A549 (cell line): ENCODE results near the gene NLRC5. TPM values are rescaled to one million over a fixed set of nuclear protein-coding genes. Genes with fewer than 3 reads are reported as not detected.

Experiments used
- ATAC-seq, 2 experiments: fragments of 200-7000 bp in 1 of 2; fragments of >200 bp in 1 of 2; cut with Nextera tagmentation in 1 of 2; cut with Tn5 transposase in 1 of 2; 3 replicates each; pipeline versions ENCODE4 v1.8.0 to v1.9.1; 2018 to 2020; ENCODE audit warnings: mild to moderate bottlenecking in 1 of 2, moderate library complexity in 1 of 2
- CTCF ChIA-PET: fragments of 300-600 bp; sonication (Branson Sonifier 250); formaldehyde crosslinking; extraction: SDS; loops from one replicate; lab custom pipeline; 2021; ENCODE audit warnings: antibody characterized with exemption, inconsistent platforms; lab: Yijun Ruan, JAX
- POLR2A ChIA-PET: fragments of 350-600 bp; formaldehyde crosslinking; extraction: SDS; loops from one replicate; lab custom pipeline; 2021; ENCODE audit warnings: antibody characterized with exemption, inconsistent platforms; lab: Yijun Ruan, JAX
- DNase-seq, 2 experiments: peaks; one replicate each; pipeline versions ENCODE4 v3.0.0 to v3.0.0-alpha.2; 2011 to 2016; ENCODE audit warnings: low read depth in 1 of 2, low spot score in 1 of 2
- FAIRE-seq: peaks from 2 replicates; lab custom pipeline; 2011; peaks lifted over from hg19 to GRCh38; lab: Jason Lieb, UNC
- H3K27ac ChIP-seq, 2 experiments: fragments of >200 bp; sonication (Bioruptor Twin); formaldehyde crosslinking; 3 replicates each; pipeline ENCODE4 v1.5.1; 2016 to 2017
- H3K4me1 ChIP-seq: fragments of >200 bp; sonication (Bioruptor Twin); formaldehyde crosslinking; 3 replicates; pipeline ENCODE4 v1.6.1; 2016
- H3K4me2 ChIP-seq: fragments of >200 bp; sonication (Bioruptor Twin); formaldehyde crosslinking; 3 replicates; pipeline ENCODE4 v1.6.1; 2016
- H3K4me3 ChIP-seq: fragments of >200 bp; sonication (Bioruptor Twin); formaldehyde crosslinking; 3 replicates; pipeline ENCODE4 v1.5.1; 2016
- H3K9me3 ChIP-seq: fragments of >200 bp; sonication (Bioruptor Twin); formaldehyde crosslinking; 3 replicates; pipeline ENCODE4 v1.6.1; 2016
- ATOH8 ChIP-seq: fragments of 250-450 bp; sonication (Bioruptor Pico); IDR thresholded peaks from 2 replicates; pipeline ENCODE4 v1.5.0; 2020; ENCODE audit warnings: low read depth, mild to moderate bottlenecking, moderate library complexity
- BHLHE40 ChIP-seq: IDR thresholded peaks from 2 replicates; pipeline ENCODE4 v1.6.1; 2012; ENCODE audit warnings: low read depth, low read length, inconsistent platforms
- EHF ChIP-seq: fragments of 250-450 bp; sonication (Bioruptor Pico); IDR thresholded peaks from 2 replicates; pipeline ENCODE4 v1.5.0; 2020; ENCODE audit warnings: mild to moderate bottlenecking
- EHMT2 ChIP-seq: fragments of 200-600 bp; sonication (generic); IDR thresholded peaks from 2 replicates; pipeline ENCODE4 v1.6.1; 2016; ENCODE audit warnings: antibody characterized with exemption, low read depth, mild to moderate bottlenecking, moderate library complexity
- EP300 ChIP-seq, 2 experiments: fragments of >200 bp; sonication (Bioruptor Twin); formaldehyde crosslinking; IDR thresholded peaks; 2 replicates in 1 of 2; 3 replicates in 1 of 2; pipeline ENCODE4 v1.6.1; 2016 to 2017
- ESRRA ChIP-seq: fragments of 150-350 bp; IDR thresholded peaks from 2 replicates; pipeline ENCODE4 v1.6.1; 2014; ENCODE audit warnings: mild to moderate bottlenecking, low read length, borderline replicate concordance
- FOXS1 ChIP-seq: fragments of 250-450 bp; sonication (Bioruptor Pico); IDR thresholded peaks from 2 replicates; pipeline ENCODE4 v1.5.0; 2020; ENCODE audit warnings: mild to moderate bottlenecking, moderate library complexity
- JUN ChIP-seq, 2 experiments: fragments of >200 bp; sonication (Bioruptor Twin); formaldehyde crosslinking; IDR thresholded peaks; 2 replicates in 1 of 2; 3 replicates in 1 of 2; pipeline ENCODE4 v1.6.1; 2016 to 2017
- JUNB ChIP-seq: fragments of >200 bp; sonication (Bioruptor Twin); formaldehyde crosslinking; IDR thresholded peaks from 2 replicates; pipeline ENCODE4 v1.6.1; 2016
- MAFK ChIP-seq: fragments of 450-650 bp; IDR thresholded peaks from 2 replicates; pipeline ENCODE4 v1.6.1; 2014; ENCODE audit not compliant: partially characterized antibody
- MAX ChIP-seq: IDR thresholded peaks from 2 replicates; pipeline ENCODE4 v1.6.1; 2012
- MAZ ChIP-seq: fragments of 150-350 bp; IDR thresholded peaks from 2 replicates; pipeline ENCODE4 v1.6.1; 2014; ENCODE audit warnings: antibody characterized with exemption, low read depth, low read length, borderline replicate concordance
- MYC ChIP-seq: IDR thresholded peaks from 2 replicates; pipeline ENCODE4 v1.6.1; 2012; ENCODE audit warnings: mild to moderate bottlenecking, inconsistent platforms, low read length, improper control_type of control experiment, borderline replicate concordance
- NFE2L2 ChIP-seq: fragments of 150-350 bp; conservative IDR thresholded peaks from 2 replicates; pipeline ENCODE4 v1.6.1; 2014; ENCODE audit warnings: low read length
- NPAS2 ChIP-seq: fragments of 250-450 bp; sonication (Bioruptor Pico); IDR thresholded peaks from 2 replicates; pipeline ENCODE4 v1.8.0; 2022; ENCODE audit warnings: mild to moderate bottlenecking, moderate library complexity, borderline replicate concordance
- POLR2A ChIP-seq: IDR thresholded peaks from 2 replicates; pipeline ENCODE4 v1.6.1; 2012; ENCODE audit warnings: mild to moderate bottlenecking, low read length
- RARB ChIP-seq: fragments of 250-450 bp; sonication (Bioruptor Pico); IDR thresholded peaks from 2 replicates; pipeline ENCODE4 v1.8.0; 2021; ENCODE audit warnings: mild to moderate bottlenecking, moderate library complexity
- RCOR1 ChIP-seq: fragments of 150-350 bp; IDR thresholded peaks from 2 replicates; pipeline ENCODE4 v1.6.1; 2014; ENCODE audit warnings: antibody characterized with exemption, low read length, low read depth
- SREBF2 ChIP-seq: fragments of 450-650 bp; IDR thresholded peaks from 2 replicates; pipeline ENCODE4 v1.6.1; 2014; ENCODE audit warnings: mild to moderate bottlenecking, moderate library complexity
- USF2 ChIP-seq: fragments of 450-650 bp; IDR thresholded peaks from 2 replicates; pipeline ENCODE4 v1.6.1; 2014; ENCODE audit warnings: antibody characterized with exemption
- WGBS: methylation state at CpG from one replicate; pipeline ENCODE4 v1.1.6; 2017; ENCODE audit errors: missing lambda C conversion rate; 5-methylcytosine and 5-hydroxymethylcytosine counted together
- polyA plus RNA-seq, 4 experiments: library from polyadenylated mRNA; depleted of rRNA in 3 of 4; stranded (reverse); fragments of >200 nt; fragmentation: RNase III in 1 of 4; extraction: RNeasy Plus Mini Kit Qiagen cat#74134 plus additional on column Dnase treatment in 1 of 4; gene quantifications; 2 replicates in 3 of 4; 3 replicates in 1 of 4; pipeline ENCODE4 v1.2.3, GENCODE V29; 2011 to 2017
- TF ChIP-seq, protein P1 (sequence below): IDR thresholded peaks from 2 replicates; pipeline ENCODE4 v1.6.1; 2012; ENCODE audit warnings: low read depth, borderline replicate concordance
- TF ChIP-seq, protein P2 (sequence below): fragments of 200-600 bp; sonication (generic); IDR thresholded peaks from 2 replicates; pipeline ENCODE4 v1.6.1; 2016; ENCODE audit warnings: antibody characterized with exemption, mild to moderate bottlenecking, moderate library complexity

The NLRC5 gene
- polyA plus RNA-seq, 2 of the 4 experiments (the other 2 are of a cell fraction): 2.5 to 3.6 TPM

GRCh38 chr16:57102888-57103851 is 113.8 kb downstream of the NLRC5 start:
- H3K9me3 ChIP-seq: no peaks in the 10 kb centered on the region
- H3K27ac ChIP-seq: no peak overlapping the region
- no peak for DNase-seq
- H3K4me2 ChIP-seq: no peak overlapping the region
- POLR2A ChIA-PET: no interaction called here
- no peak for FAIRE-seq
- no peak overlapping the region for H3K4me3 ChIP-seq
- CTCF ChIA-PET: interaction anchor here (4.9 to 8.4 kb wide), 2 partner anchors 10 to 19 kb away, joined by 26 to 72 read pairs; partner anchors contain the start of gene CPNE2
- 90% methylated on average over 16 of the region's 16 CpGs for WGBS
- ATAC-seq: no peak
- peaks cover 42% of the 10 kb centered on the region for H3K4me1 ChIP-seq
- no peak for TF ChIP-seq EHMT2
- TF ChIP-seq MAFK: no peak
- TF ChIP-seq EP300 (IDR thresholded peaks at IDR 0.05): no peak
- no peak for TF ChIP-seq SREBF2
- no peak for TF ChIP-seq RARB (CRISPR knock-in tag)
- TF ChIP-seq, protein P1, sequence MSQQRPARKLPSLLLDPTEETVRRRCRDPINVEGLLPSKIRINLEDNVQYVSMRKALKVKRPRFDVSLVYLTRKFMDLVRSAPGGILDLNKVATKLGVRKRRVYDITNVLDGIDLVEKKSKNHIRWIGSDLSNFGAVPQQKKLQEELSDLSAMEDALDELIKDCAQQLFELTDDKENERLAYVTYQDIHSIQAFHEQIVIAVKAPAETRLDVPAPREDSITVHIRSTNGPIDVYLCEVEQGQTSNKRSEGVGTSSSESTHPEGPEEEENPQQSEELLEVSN: no peak
- no peak for TF ChIP-seq NFE2L2
- no peak for TF ChIP-seq JUN (IDR thresholded peaks at IDR 0.05)
- no peak for TF ChIP-seq MAX
- TF ChIP-seq ESRRA: no peak
- no peak for TF ChIP-seq ATOH8
- no peak for TF ChIP-seq MYC

DNA sequence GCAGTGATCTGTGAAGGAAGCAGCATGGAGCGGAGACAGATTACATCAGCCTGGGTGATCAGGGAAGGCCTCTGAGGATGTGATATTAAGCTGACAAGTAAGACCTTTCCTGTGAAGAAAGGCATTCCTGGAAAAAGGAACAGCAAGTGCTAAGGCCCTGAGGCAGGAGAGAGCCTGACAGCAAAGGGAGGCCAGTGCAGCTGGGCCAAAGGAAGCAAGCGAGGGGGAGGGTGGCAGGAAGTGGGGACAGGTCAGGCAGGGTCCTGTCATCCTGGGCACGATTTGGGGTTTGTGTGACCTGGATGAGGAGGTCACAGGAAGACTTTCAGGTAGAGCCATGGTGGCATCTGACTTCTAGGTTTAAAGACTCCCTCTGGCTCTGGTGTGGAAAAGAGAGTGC is 115.3 kb downstream of the NLRC5 start:
- POLR2A ChIA-PET: interaction anchor here (0.8 kb wide), 1 partner anchor 12 kb away, joined by 3 read pairs; the partner anchor contains the start of gene CPNE2
- no peak for FAIRE-seq

DNA sequence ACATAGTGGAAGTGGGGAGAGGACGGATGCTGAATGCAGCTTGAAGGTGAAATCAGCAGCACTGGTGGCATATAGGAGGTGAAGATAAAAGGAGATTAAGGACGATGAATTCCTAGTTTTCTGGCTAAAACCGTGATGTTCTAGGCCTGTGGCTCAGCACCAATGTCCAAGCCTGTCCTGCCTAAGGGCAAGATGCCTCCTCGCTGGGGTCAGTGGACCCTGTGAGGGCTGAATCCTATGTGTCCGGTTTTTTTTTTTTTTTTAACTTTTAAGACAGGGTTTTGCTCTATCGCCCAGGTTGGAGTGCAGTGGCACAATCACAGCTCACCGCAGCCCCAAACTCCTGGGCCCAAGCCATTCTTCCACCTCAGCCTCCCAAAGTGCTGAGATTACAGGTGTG is 115.8 kb downstream of the NLRC5 start:
- WGBS: 95% methylated on average over 7 of the region's 7 CpGs
- Histone ChIP-seq H3K4me3 (no peak overlapping the region), H3K9me3 (no peaks in the 10 kb centered on the region), H3K27ac (peak overlapping the region in 1 of 2 experiments; percentile 73; a peak in 3 of 6 replicates), H3K4me2 (0 out of 3 replicates have a peak overlapping the region, but pooled peaks have one; percentile 12), H3K4me1 (peaks cover 32% of the 10 kb centered on the region)
- FAIRE-seq (no peak), ATAC-seq (no peak), DNase-seq (no peak)
- CTCF ChIA-PET: interaction anchor here (1.0 to 8.4 kb wide), 4 partner anchors 12 to 312 kb away, joined by 4 to 72 read pairs (median 6); partner anchors contain the start of gene CPNE2
- POLR2A ChIA-PET: interaction anchor here (0.8 kb wide), 1 partner anchor 13 kb away, joined by 3 read pairs; the partner anchor contains the start of gene CPNE2
- TF ChIP-seq FOXS1 (CRISPR knock-in tag) (no peak), NFE2L2 (no peak), JUNB (no peak), USF2 (no peak), JUN (IDR thresholded peaks at IDR 0.05) (no peak), POLR2A (no peak), EHMT2 (no peak), BHLHE40 (no peak), MAZ (no peak), RCOR1 (no peak), NPAS2 (CRISPR knock-in tag) (no peak), EHF (no peak)
- TF ChIP-seq, protein P2, sequence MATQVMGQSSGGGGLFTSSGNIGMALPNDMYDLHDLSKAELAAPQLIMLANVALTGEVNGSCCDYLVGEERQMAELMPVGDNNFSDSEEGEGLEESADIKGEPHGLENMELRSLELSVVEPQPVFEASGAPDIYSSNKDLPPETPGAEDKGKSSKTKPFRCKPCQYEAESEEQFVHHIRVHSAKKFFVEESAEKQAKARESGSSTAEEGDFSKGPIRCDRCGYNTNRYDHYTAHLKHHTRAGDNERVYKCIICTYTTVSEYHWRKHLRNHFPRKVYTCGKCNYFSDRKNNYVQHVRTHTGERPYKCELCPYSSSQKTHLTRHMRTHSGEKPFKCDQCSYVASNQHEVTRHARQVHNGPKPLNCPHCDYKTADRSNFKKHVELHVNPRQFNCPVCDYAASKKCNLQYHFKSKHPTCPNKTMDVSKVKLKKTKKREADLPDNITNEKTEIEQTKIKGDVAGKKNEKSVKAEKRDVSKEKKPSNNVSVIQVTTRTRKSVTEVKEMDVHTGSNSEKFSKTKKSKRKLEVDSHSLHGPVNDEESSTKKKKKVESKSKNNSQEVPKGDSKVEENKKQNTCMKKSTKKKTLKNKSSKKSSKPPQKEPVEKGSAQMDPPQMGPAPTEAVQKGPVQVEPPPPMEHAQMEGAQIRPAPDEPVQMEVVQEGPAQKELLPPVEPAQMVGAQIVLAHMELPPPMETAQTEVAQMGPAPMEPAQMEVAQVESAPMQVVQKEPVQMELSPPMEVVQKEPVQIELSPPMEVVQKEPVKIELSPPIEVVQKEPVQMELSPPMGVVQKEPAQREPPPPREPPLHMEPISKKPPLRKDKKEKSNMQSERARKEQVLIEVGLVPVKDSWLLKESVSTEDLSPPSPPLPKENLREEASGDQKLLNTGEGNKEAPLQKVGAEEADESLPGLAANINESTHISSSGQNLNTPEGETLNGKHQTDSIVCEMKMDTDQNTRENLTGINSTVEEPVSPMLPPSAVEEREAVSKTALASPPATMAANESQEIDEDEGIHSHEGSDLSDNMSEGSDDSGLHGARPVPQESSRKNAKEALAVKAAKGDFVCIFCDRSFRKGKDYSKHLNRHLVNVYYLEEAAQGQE: no peak
- TF ChIP-seq, protein P1: no peak

More for the DNA sequence above, 115.3 kb downstream of the NLRC5 start:
- DNase-seq (no peak), ATAC-seq (no peak)
- CTCF ChIA-PET: interaction anchor here (1.0 to 8.4 kb wide), 4 partner anchors 12 to 312 kb away, joined by 4 to 72 read pairs (median 6); partner anchors contain the start of gene CPNE2
- TF ChIP-seq RCOR1 (no peak), ESRRA (no peak), MAX (no peak)
- Histone ChIP-seq H3K4me3 (no peak overlapping the region), H3K4me1 (peaks cover 37% of the 10 kb centered on the region), H3K27ac (peak overlapping the region in 1 of 2 experiments; percentile 73; a peak in 3 of 6 replicates), H3K4me2 (no peak overlapping the region), H3K9me3 (no peaks in the 10 kb centered on the region)
- WGBS: 65% methylated on average over 3 of the region's 3 CpGs
